PC-9 (cell line): ENCODE results near the gene CNKSR3. TPM values are rescaled to one million over a fixed set of nuclear protein-coding genes. Genes with fewer than 3 reads are reported as not detected.

Experiments used
- BruUV-seq: library from RNA; stranded (reverse); fragments of 400-500 nt; replicated peaks from 2 replicates; lab custom pipeline; 2021; lab: Mats Ljungman, UMichigan
- CTCF ChIA-PET: fragments of 300-600 bp; sonication (Branson Sonifier 250); formaldehyde crosslinking; loops from one replicate; lab custom pipeline; 2022; ENCODE audit warnings: antibody characterized with exemption; lab: Charles Lee
- POLR2A ChIA-PET: fragments of 300-600 bp; sonication (Branson Sonifier 250); formaldehyde crosslinking; loops from one replicate; lab custom pipeline; 2022; ENCODE audit warnings: antibody characterized with exemption; ENCODE audit not compliant: unreplicated experiment; lab: Charles Lee
- DNase-seq, 2 experiments: peaks; one replicate each; pipeline versions ENCODE4 v3.0.0 to v3.0.0-alpha.2; 2015 to 2022; ENCODE audit warnings: mixed read lengths in 1 of 2
- H2AFZ ChIP-seq: fragments of 200-600 bp; sonication (generic); 2 replicates; pipeline ENCODE4 v1.8.1; 2017; ENCODE audit warnings: antibody characterized with exemption
- H3F3A ChIP-seq: fragments of 200-600 bp; sonication (generic); 2 replicates; pipeline ENCODE4 v1.8.1; 2017; ENCODE audit warnings: antibody characterized with exemption, mild to moderate bottlenecking, low read depth; ENCODE audit not compliant: insufficient read depth
- H3K27ac ChIP-seq: fragments of 200-600 bp; sonication (generic); 2 replicates; pipeline ENCODE4 v1.6.1; 2016; ENCODE audit warnings: mixed run types
- H3K27me3 ChIP-seq: fragments of 200-600 bp; sonication (generic); 2 replicates; pipeline ENCODE4 v1.6.1; 2016; ENCODE audit warnings: low read depth, mixed run types; ENCODE audit not compliant: insufficient read depth
- H3K36me3 ChIP-seq: fragments of 200-600 bp; sonication (generic); 2 replicates; pipeline ENCODE4 v1.6.1; 2016; ENCODE audit warnings: low read depth, mixed run types
- H3K4me1 ChIP-seq: fragments of 200-600 bp; sonication (generic); replicated peaks from 2 replicates; pipeline ENCODE4 v1.6.1; 2016; ENCODE audit warnings: mixed run types; ENCODE audit not compliant: insufficient read depth
- H3K4me2 ChIP-seq: fragments of 200-600 bp; sonication (generic); 2 replicates; pipeline ENCODE4 v1.6.1; 2017; ENCODE audit warnings: mixed run types
- H3K4me3 ChIP-seq: fragments of 200-600 bp; sonication (generic); 2 replicates; pipeline ENCODE4 v1.6.1; 2016; ENCODE audit warnings: mixed run types
- H3K79me2 ChIP-seq: fragments of 200-600 bp; sonication (generic); 2 replicates; pipeline ENCODE4 v1.6.1; 2017; ENCODE audit warnings: low read depth, mixed run types
- H3K9me2 ChIP-seq: fragments of 200-600 bp; sonication (generic); 2 replicates; pipeline ENCODE4 v1.8.1; 2017; ENCODE audit warnings: mild to moderate bottlenecking; ENCODE audit not compliant: insufficient read depth
- H3K9me3 ChIP-seq: fragments of 200-600 bp; sonication (generic); 2 replicates; pipeline ENCODE4 v1.8.1; 2016; ENCODE audit warnings: low read depth; ENCODE audit not compliant: insufficient read depth
- H4K20me1 ChIP-seq: fragments of 200-600 bp; sonication (generic); 2 replicates; pipeline ENCODE4 v1.8.1; 2017; ENCODE audit not compliant: insufficient read depth
- CTCF ChIP-seq: fragments of 200-600 bp; sonication (generic); conservative IDR thresholded peaks from 2 replicates; pipeline ENCODE4 v1.6.1; 2017; ENCODE audit warnings: mixed run types, antibody characterized with exemption, mild to moderate bottlenecking, moderate library complexity
- EZH2 ChIP-seq: fragments of 200-600 bp; sonication (generic); IDR thresholded peaks from 2 replicates; pipeline ENCODE4 v1.8.0; 2017; ENCODE audit warnings: antibody characterized with exemption, low read depth
- intact Hi-C: fragments of 100-400 bp; cut with micrococcal nuclease; formaldehyde crosslinking; loops from one replicate; pipeline ENCODE4 v1.10.0; 2022; ENCODE audit not compliant: unreplicated experiment
- total RNA-seq: library from RNA; stranded (reverse); gene quantifications from 2 replicates; pipeline ENCODE4 v1.2.3, GENCODE V29; 2021

CNKSR3 gene
- total RNA-seq, 1 experiment from 2014 or later, result 4.7 TPM

GRCh38 chr6:154538640-154539191, 28.2 kb upstream of the CNKSR3 start:
- H3F3A ChIP-seq, result no peaks in the 10 kb centered on the region
- H3K9me2 ChIP-seq, result no peaks in the 10 kb centered on the region
- no peak for DNase-seq
- H3K9me3 ChIP-seq, result no peaks in the 10 kb centered on the region
- no peaks in the 10 kb centered on the region for H3K79me2 ChIP-seq
- intact Hi-C loops, result no loop called here
- TF ChIP-seq CTCF, result no peak
- no peak for TF ChIP-seq EZH2
- H3K4me1 ChIP-seq, result no peaks in the 10 kb centered on the region
- BruUV-seq, result no TSS peak
- H3K36me3 ChIP-seq, result no peaks in the 10 kb centered on the region
- no peak overlapping the region for H3K4me3 ChIP-seq
- ChIA-PET POLR2A (interaction anchor here (0.6 kb wide), 2 partner anchors 330 to 1613 kb away, joined by 3 to 8 read pairs; no protein-coding TSS in a partner anchor), CTCF (no interaction called here)
- H3K27me3 ChIP-seq, result no peaks in the 10 kb centered on the region
- no peak overlapping the region for H3K4me2 ChIP-seq
- no peaks in the 10 kb centered on the region for H4K20me1 ChIP-seq
- H2AFZ ChIP-seq, result no peak overlapping the region
- H3K27ac ChIP-seq, result no peak overlapping the region

GRCh38 chr6:154537511-154538325, 27.2 kb upstream of the CNKSR3 start:
- no TSS peak for BruUV-seq
- Histone ChIP-seq H3K4me3 (no peak overlapping the region), H2AFZ (no peak overlapping the region), H3K36me3 (no peaks in the 10 kb centered on the region), H3K27ac (no peak overlapping the region), H3K79me2 (no peaks in the 10 kb centered on the region), H3K9me2 (no peaks in the 10 kb centered on the region), H3F3A (no peaks in the 10 kb centered on the region), H3K9me3 (no peaks in the 10 kb centered on the region), H3K4me2 (no peak overlapping the region), H3K4me1 (no peaks in the 10 kb centered on the region), H3K27me3 (no peaks in the 10 kb centered on the region), H4K20me1 (no peaks in the 10 kb centered on the region)
- POLR2A ChIA-PET, result no interaction called here
- intact Hi-C loops, result no loop called here
- CTCF ChIA-PET, result no interaction called here
- TF ChIP-seq EZH2, result no peak
- no peak for TF ChIP-seq CTCF
- no peak for DNase-seq

GRCh38 chr6:154536999-154537398, 26.5 kb upstream of the CNKSR3 start:
- H3K4me3 ChIP-seq, result no peak overlapping the region
- no peaks in the 10 kb centered on the region for H3K4me1 ChIP-seq
- H3K9me2 ChIP-seq, result no peaks in the 10 kb centered on the region
- TF ChIP-seq CTCF, result no peak
- no peak for TF ChIP-seq EZH2
- no TSS peak for BruUV-seq
- no peak for DNase-seq
- ChIA-PET POLR2A (no interaction called here), CTCF (no interaction called here)
- no peaks in the 10 kb centered on the region for H3K36me3 ChIP-seq
- intact Hi-C loops, result no loop called here
- H2AFZ ChIP-seq, result no peak overlapping the region
- no peak overlapping the region for H3K4me2 ChIP-seq
- no peak overlapping the region for H3K27ac ChIP-seq
- H3K27me3 ChIP-seq, result no peaks in the 10 kb centered on the region
- no peaks in the 10 kb centered on the region for H4K20me1 ChIP-seq
- H3K9me3 ChIP-seq, result no peaks in the 10 kb centered on the region
- H3K79me2 ChIP-seq, result no peaks in the 10 kb centered on the region
- no peaks in the 10 kb centered on the region for H3F3A ChIP-seq
